Measurements from ENCODE around the gene TSSK3.

GRCh38 chr1:32392325-32392724, 30.0 kb downstream of the TSSK3 start:
- TF ChIP-seq CTCF (IDR thresholded peaks at IDR 0.05 in 2 of 3, conservative IDR thresholded peaks at IDR 0.05 in 1 of 3; ENCODE audit: insufficient read depth in 2 of 3, low read depth in 1 of 3, low read length in 3 of 3) (no peak), MLX (CRISPR knock-in tag; conservative IDR thresholded peaks at IDR 0.05) (no peak), NR2C2 (CRISPR knock-in tag; IDR thresholded peaks at IDR 0.05) (no peak), NR2C2 (tag; IDR thresholded peaks at IDR 0.05) (no peak)
